Astrocyte (in vitro differentiated cells and primary cell): Measurements from ENCODE around the gene SMCO3.

Experiments
- EZH2 ChIP-seq: IDR thresholded peaks from 2 replicates; pipeline ENCODE4 v1.6.1; 2012; ENCODE audit warnings: mild to moderate bottlenecking, low read length, inconsistent platforms; ENCODE audit not compliant: insufficient read depth
- TF ChIP-seq, protein P1 (sequence below): IDR thresholded peaks from 2 replicates; pipeline ENCODE4 v1.5.1; 2011; ENCODE audit warnings: low read depth, mild to moderate bottlenecking, inconsistent platforms, low read length, moderate library complexity; ENCODE audit not compliant: insufficient read depth

DNA sequence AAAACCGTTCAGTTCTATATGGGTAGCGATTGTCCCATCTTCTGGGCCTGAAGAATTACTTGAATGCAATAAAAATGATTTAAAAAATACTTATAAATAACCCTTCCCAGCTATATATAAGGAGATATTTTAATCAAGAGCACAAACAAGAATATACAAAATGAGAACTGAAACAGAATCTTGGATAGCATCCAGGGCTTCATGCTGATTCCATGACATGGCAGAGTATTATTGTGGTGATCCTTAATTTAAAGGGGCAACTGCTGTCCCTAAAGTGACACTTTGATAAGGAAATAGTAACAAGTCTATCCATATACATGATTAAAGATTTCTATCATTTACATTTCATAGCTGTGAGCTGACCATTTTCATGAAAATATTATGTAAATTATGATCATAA lies 29.5 kb downstream of the SMCO3 start:
- TF ChIP-seq, protein P1, sequence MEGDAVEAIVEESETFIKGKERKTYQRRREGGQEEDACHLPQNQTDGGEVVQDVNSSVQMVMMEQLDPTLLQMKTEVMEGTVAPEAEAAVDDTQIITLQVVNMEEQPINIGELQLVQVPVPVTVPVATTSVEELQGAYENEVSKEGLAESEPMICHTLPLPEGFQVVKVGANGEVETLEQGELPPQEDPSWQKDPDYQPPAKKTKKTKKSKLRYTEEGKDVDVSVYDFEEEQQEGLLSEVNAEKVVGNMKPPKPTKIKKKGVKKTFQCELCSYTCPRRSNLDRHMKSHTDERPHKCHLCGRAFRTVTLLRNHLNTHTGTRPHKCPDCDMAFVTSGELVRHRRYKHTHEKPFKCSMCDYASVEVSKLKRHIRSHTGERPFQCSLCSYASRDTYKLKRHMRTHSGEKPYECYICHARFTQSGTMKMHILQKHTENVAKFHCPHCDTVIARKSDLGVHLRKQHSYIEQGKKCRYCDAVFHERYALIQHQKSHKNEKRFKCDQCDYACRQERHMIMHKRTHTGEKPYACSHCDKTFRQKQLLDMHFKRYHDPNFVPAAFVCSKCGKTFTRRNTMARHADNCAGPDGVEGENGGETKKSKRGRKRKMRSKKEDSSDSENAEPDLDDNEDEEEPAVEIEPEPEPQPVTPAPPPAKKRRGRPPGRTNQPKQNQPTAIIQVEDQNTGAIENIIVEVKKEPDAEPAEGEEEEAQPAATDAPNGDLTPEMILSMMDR: no peak
- no peak for TF ChIP-seq EZH2
